ENCODE data around the gene NXPH3.
"Not testable (repeated sequence)": the region's sequence is repeated elsewhere in the genome, so short reads cannot be mapped to it uniquely, and the experiment has no call there.

The NXPH3 gene

DNA sequence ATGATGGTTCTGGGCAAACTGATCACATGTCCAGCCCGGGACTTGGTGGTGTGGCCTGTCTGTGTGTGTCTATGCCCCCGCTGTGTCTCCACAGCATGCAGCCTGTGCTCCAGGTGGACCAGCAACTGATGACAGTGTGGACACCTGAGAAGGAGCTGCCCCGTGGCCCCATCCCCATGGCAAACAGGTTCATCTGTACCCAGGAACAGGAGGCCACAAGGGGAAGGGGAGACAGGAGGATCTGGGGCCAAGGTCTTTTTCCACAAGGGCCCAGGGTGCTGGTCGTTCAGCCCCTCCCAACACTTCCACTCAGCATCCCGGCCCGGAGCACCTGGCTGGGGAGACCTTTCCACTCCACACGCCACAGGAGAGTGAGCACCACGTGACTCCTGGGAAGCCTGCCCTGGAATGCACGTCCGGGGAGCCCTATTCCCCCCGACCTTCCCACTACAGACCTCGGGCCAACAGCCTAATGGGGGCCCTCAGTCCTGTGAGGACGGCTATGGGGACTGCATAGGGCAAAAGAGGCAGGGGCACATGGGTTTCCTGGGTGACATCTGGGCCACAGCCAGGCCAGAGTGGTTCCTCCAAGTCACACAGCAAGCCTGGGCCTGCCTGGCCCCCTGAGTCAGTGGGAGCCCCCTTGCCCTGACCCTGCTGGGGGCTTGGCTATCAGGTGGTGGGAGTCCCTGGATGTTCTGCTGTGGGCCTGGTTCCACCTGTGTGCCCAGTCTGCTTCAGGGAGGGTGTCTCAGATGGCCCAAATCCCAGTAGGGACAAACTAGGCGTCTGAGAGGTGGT is 20.8 kb upstream of the NXPH3 start:
- DNase-seq = no peak

DNA sequence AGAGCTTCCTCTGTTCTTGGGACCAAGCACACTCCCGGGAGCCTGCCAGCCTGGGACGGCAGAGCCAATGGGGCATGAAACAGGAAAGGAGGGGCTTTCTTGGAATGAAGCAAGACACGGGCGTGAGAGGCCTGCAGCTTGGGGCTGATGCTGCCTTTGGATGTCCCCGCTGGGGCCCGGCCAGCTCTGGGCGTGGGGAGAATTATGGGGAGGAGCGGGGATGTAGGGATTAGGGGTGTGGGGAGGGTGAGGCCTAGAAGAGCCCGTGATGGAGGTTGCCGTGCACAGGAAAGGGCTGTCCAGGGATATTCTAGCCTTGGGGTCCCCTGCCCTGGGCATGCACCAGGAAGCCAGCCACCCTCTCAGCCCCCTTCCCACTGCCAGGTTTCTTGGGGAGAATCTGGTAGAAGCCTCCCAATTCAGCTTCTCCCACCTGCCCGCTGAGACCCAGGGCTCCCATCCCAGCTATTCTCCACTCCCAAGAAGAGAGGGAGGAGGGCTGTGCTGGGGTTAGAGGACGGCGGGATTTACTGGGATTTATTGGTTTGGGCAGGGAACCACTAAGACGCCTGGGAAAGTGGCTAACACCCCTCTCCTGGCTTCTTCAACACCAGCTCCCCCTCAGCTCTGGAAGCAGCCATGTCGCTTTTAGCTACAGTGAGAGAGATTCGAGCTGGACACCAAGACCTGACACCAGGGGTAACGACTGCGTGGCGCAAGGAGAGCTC is 20.0 kb upstream of the NXPH3 start:
- no peak for DNase-seq

DNA sequence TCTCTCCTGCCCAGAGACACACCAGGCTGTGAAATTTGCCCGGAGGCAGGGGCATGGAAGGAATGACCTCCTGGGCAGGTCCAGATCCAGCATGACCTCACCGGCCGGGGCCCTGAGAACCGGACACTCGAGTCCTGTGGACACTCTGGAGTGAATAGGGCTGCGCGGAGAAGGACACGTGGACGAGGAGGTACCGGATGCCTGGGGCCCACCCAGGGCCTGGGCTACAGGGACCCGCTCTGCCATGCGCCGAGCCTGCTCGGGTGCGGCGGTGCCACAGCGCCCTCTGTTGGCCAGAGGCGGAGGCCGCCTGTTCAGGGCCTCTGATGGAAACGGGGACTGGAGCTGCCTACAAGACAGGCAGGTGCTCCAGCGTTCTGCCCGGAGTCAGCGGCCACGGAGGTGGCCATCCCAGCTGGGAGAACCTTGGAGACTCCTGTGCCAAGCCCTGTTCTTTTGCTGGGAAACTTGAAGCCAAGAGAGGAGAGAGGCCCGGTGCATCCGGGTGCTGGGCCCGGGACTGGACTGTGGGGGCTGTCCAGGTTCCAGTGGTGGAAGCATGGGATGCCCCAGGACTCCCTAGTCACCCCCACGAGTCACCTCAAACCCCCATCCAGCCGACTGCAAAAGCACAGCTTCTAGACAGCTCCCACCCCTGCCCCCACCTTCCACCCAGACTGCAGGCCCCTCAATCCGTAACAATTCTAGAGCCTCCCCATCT is 19.3 kb upstream of the NXPH3 start:
- peak; percentile 65 to 82 for DNase-seq

DNA sequence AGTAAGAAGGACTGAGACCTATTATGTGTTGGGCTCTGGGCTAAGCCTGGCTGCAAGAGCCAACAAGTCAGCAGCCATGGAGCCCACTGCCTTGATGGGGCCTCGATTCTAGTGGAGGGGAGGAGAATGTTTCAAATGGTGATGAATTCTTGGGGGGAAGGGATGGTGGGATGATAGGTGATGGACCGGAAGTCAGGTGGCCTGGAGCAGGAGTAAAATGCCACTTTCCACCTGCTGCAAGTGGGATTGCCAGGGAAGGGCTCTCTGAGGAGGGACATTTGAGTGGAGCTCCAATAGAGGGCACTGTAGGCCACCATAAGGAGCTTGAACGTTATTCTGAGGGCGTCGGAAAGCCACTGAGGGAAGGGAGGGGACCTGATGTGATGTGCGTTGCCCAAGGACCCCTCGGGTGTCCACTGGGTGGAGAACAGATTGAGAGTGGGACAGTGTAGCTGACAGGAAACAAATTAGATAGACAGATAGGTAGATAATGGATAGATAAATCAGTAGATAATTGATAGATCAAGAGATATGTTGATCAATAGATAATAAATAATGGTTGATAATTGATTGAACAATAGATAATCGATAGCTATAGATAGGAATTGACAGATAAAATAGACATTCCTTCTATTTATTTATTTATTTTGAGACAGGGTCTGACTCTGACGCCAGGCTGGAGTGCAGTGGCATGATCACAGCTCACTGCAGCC is 18.2 kb upstream of the NXPH3 start:
- DNase-seq = peak; percentile 75 to 80

DNA sequence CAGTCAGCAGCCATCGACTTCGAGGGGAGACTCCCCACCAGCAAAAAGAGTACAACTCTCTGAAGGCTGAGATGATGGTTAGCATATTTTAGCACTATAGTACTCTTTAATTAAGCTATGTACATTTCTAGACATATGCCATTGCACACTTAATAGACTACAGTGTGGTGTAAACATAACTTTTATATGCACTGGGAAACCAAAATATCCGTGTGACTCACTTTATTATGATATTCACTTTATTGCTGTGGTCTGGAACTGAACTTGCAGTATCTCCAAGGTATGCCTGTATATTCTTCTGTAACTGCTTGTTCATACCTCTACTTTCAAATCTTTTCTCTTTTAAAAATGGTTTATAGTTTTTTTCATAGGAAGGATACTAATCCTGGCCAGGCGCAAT is 11.0 kb upstream of the NXPH3 start:
- no peak for DNase-seq

DNA sequence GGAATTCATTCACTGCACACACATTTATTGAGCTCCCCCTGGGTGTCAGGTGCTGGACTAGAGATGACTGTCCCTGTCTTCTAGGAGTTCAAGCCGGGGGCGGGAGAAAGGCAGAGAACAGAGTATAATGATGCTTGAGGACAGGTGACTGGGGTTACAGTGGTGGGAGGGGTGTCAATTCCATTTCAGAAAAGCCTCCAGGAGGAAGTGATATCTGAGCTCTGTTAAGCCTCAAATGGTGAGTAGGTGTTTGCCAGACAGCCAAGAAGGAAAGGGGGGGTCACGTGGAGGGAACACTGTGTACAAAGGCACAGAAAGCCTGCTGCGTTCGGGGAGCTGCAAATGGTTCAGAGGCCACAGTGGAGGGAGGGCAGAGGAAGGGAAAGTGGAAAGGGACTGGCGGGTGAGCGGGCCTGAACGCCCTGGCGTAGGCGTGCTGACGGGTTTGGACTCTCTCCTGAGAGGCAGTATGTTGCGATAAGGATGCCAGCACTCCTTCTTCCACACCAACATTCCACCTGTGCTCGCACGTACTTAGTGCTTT is 9.7 kb upstream of the NXPH3 start:
- peak in 1 of 2 experiments; percentile 23 for DNase-seq

DNA sequence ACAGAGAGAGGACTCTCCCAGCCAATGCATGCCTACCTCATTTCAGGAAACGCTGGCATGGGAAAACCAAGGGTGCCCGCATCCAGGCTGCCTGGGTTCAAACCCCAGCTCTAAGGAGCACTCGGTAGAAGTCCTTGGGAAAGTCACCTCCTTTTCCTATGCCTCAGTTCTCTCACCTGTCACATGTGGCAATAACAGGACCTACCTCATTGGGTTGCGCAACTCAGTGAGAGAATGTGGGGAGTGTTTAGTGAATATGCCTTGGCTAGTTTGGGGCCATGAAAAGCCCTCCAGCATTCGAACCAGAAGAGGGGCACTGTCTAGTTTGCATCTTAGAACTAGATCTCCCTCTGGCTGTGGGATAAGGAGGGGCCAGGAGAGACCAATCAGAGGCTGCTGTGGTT is 9.0 kb upstream of the NXPH3 start:
- no peak for DNase-seq

DNA sequence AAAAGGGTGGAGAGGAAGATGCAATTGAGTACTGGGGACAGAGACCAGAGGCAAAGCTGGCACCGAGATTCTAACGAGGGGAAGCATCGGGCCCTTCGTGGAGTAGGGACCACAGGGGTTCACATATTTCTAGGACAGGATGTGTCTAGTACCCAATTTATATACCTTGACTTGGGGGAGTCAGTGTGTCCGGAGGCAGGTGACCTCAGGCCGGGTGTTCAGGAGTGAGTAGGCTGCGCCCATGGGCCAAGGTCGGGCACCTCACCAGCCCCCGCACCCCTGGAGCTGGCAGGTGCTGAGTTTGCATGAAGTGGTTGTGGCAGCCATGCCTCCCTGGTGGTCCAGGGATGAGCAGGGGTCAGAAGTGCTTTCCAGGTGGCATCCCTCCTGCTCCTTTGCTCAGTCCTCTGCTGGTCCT is 8.6 kb upstream of the NXPH3 start:
- no peak for DNase-seq

DNA sequence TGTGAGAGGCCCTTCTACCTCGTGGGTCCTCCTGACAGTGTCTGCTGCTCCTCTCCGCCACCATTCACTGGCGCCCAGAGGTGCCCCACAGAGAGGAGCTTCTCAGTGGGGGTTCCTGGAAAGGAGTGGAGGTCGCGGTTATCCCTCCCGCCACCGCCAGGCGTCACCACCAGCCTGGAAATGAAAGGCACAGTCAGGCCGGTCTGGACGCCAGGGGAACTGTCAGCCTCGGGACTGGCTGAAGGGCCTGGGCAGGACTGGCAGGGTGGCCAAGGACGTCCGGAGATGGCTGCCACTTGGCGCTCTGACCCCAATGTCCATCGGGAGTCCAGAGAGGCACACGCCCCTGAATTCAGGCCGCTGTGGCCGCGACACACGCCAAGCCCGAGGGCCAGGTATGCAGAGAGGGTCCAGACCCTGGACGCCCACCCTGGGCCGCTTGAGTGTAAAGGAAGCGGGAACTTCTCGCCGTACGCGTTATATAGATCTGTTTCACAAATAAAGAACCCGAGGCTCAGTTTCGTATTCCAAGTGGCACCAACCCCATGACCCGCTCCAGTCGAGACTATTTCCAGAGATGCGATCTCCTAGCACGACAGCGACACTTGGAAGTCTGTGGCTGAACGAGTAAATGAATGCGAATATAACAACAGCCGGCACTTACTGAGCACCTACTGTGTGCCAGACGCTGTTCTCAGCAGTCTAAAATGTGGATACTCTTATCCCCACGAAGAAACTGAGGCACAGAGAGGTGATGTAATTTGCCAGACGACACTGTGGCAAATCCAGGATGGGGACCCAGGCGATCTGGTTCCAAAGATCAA is 7.6 kb upstream of the NXPH3 start:
- DNase-seq = peak; percentile 76 to 85

DNA sequence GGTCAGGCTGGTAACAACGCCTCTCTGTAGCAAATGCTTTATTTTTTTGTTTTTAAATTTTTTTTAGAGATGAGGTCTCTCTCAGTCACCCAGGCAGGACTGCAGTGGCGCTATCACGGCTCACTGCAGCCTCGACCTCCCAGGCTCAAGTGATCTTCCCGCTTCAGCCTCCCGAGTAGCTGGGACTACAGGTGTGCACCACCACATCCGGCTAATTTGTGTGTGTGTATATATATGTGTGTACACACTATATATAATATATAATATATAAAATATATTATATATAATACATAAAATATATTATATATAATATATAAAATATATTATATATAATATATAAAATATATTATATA is 7.0 kb upstream of the NXPH3 start:
- DNase-seq = not testable (repeated sequence)

DNA sequence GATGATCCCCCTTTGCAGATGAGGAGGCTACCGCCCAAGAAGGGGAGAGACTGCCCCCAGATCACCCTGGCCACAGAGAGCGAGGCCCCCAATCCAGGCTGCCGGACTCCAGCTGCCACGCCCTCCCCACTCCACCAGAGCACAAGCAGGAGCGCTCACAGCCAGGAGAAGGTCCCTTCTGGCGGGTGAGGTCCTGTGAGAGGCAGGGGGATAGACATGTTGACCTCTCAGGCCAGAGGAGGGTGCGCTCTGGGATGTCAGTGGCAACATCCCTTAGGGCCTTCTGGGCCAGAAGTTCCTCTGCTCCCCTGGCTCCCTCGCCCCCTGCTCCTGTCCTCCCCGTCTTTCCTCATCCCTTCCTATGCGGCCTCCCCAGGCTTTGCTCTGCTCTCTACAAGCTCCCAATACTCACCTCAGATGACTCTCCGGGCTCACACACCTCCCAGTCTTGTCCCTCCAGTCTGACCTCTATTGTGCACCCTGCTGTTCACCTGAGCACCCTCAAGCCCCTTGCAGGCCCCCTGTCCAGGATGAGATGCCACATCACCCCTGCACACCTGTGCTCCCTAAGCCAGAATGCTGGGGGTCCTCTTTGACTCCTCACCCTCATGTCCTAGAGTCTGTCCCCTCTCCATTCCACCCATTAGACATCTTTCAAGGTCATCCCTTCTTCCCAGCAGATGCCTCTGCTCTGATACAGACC is 5.0 kb upstream of the NXPH3 start:
- no peak for DNase-seq

DNA sequence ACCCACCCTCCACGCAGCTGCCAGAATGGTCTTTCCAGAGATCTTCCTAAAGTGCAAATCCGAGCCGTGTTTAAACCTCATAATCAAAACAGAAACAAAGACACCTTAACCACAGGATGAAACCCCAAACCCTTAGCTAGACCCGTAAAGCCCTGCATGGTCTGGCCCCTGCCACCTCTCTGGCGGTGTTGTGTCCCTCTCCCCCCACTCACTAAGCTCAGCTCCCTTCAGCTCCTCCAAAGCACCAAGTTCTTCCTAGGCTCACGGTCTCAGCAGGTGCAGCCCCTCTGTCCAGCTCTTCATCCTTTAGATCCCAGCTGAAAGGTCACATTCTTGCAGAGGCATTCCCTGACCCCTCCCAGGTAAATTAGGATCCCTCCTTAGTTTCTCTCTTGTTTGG is 4.4 kb upstream of the NXPH3 start:
- no peak for DNase-seq

DNA sequence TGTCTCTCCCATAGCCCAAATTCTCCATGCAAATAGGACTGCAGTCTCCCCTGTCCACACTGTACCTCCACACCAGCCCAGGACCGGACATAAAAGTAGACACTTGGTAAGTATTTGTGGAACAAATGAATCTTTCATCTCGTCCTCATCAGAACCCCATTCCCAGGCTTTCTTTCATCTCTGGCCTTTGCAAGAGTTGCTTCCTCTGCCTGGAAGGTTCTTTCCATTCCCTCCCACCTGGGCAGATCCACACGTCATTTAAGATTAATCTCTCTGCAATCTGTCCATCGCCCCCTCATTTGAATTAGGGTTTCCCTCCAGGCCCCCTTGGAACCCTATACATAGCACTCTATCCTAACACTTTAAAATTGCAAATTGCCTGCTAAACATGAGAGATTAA is 3.9 kb upstream of the NXPH3 start:
- DNase-seq = no peak

DNA sequence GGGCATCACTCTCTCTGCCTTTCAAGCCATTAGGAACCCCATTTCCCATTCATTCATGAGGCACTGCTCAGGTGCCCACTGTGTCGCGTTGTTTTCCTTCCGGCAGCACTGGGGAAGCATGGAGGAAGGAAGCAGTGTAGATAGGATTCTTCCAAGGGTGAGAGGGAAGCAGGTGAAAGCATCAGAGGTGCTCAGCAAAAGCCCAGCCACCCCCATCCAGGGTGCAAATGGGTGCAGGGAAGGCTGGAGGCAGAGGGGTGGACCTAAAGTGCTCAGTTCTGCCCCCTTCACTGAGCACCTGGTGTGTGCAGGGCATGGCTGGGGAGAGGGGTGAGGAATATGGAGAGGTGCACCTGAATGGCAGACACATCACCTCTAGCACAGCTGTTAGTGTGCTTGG is 3.4 kb upstream of the NXPH3 start:
- DNase-seq = no peak

DNA sequence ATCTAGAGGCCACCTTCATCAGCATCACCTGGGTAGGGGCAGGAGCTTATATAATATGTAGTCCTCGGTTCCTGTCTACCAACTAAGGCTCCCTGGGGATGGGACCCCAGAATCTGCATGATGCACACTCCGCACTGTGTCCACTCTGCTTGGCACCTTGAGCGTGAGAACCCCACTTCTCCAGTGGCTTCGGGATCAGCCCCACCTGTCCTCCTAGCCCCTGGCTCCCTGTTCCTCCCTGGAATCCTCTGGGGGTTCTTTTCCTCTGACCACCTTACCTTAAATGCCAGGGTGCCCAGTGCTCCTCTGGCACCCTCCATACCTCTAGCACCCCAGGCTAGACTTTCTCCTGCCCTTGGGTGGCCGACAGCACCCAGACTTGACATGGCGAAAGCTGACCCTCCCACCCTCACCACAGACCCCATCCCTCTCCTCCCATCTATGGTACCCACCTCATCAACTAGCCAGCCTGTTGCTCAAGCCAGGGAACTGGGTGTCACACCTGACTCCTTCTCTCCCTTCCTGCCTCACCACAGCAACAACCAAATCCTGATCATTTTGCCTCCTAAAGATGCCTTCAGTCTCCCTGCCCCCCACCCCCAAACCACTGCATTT is 2.8 kb upstream of the NXPH3 start:
- DNase-seq = no peak

DNA sequence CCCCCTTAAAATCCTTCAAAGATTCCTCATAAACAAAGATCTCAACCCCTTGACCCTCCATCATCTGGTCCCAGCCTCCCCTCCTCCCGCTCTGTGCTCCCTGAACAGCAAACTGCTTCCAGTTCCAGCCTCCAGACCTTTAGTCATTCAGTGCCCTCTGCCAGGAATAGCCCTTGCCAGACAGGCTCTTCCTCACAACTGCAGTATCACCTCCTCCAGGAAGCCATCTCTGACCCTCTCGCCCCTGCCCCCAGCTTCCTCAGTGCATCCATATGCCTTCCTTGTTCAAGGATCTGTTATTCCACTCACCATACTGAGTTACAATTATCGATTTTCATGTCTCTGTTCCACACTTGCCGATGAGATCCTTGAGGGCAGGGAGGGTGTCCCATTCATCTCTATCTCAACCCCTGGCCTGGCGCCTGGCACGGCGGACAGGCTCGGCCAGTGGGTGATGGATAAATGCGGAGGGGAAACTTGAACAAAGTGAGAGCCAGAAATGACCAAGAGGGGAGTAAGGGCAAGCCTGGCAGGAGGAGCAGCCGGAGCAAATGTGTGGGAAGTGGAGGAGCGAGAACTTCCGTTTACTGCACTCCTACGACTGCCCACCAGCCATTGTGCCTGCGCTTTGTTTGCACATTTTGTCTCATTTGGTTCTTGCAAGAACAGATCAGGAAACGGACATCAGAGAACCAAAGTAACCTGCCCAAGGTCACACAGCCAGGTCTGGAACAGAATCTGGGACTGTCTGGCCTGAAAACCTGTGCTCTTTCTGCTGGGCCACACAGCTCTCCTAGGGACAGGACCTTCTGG is 2.0 kb upstream of the NXPH3 start:
- no peak for DNase-seq

DNA sequence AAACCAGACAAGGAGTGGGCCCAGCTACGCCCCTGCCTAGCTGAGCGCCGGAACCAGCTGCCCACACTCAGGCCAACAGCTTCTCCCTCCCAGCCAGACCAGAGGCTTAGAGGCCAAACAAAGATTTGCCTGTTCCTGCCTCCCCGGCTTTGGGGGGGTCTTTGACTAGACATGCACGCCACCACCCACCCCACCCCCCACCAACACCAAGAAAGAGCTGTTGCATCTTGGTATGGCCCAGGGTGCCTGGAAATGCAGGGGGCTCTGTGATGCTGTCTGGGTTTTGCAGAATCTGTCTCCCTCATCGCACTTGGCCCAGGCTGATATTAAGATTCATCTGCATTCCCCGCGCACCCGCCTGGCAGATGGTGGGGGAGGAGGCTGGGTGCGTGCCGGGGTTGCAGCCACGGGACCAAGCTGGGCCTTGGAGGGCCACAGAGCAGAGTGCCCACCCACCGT is 1.3 kb upstream of the NXPH3 start:
- no peak for DNase-seq

DNA sequence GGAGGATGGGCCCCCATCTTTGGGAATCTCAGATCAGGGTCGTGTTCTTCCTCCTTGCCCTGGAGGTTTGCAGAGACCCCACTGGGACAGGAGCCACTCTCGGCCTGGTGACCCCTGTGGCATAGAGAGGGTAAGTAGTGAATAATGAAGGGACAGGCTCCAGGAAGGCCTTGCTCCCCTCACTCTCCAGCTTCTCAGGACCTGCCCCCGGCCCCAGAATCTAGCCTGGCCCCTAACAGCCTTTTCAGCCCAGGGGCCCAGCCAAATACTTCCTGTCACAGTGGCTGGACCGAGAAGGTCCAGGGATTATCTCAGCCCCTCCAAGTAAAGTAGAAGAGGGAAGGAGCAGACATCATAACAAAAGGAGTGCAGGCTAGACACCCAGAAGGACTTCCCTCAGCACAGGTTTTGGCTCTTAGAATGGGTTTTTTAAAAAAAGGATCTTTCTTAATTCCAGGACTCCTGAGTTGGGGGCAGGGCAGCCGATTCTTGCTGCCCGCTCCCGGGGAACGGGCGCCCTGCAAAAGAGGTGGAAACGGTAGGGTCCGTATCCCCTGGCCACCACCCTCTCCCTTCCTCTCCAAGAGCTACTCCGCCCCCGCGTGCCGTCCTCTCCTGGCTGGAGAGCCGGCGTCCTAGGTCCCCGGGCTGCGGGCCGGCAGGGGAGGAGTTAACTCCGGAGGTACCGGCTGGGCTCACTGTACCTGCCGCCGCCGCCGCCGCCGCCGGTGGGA is 559 bp upstream of the NXPH3 start:
- no peak for DNase-seq

Measured in SHP77 (cell line).